Measurements from ENCODE around the gene SNX1.

Gene SNX1

DNA sequence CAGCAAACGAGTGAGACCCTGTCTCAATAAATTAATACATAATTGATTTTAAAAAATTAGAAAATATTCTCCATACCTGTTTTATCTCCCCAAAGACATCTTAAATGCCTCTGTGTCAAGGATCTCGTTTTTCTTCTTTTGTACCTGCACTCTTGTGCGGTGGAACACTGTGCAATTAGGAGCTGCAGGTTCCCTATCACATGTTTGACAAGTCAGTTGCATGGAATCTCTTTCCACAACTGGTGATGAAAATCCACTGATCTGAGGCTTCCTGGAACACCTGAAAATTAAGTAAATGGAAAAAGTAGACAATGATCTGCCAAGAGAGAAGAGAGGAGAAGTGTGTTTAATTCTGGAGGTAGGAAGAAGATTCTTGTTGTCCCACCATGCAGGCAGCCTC, 52.8 kb downstream of the SNX1 start:
- no peak for DNase-seq

DNA sequence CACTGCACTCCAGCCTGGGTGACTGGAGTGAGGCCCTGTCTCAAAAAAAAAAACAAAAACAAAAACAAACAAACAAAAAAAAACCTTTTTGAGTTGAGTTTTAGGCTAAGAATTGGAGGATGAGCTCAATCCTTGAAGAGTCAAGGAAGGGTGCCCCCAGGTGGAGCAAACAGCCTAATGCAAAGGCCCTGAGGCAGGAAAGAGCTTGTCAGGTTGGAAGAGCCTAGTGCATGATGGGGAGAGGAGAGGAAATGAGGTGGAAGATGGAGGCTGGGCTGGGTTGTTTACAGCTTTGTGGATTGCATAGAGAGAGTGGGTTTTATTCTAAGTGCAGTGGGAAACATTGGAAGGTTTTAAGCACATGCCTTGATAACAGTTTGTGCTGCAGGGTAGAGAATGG, 53.6 kb downstream of the SNX1 start:
- no peak for DNase-seq

DNA sequence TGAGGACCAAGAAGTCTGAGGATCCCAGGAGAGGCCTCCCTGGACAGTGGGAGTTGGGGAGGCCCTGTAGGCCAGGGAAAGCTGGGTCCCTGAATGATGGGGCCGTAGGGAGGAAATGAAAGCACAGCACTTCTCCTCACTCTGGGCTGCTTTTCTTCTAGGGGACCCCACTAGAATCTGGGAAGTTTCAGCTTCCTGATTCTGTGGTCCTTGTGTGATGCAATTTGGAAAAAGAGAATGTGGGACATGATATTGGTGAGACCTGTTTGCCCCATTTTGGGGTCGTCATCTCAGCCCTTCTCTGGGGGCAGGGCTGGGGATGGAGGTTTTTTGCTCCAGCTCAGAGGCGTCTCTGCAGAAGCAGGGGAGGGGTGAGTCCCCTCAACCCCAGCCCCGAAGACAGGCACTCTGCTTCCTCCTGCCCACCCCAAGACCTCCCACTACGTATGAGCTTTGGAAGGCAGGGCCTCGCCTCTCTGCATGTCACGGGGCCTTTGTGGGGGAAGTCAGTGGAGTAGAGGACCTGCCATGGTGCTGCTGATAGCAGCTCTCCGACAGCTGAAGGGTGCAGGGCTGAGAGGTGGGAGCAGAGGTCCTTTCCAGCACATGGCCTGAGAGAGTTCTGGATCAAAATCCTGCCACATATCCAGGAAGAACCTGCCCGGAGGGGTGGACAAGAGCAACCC, 54.3 kb downstream of the SNX1 start:
- DNase-seq: no peak

GRCh38 chr15:64151727-64152506, 56.1 kb downstream of the SNX1 start, which contains the start of gene SNX22:
Gene SNX22, plus strand, starts transcription at chr15:64151731. Its CDS starts 45 bp downstream, at chr15:64151776.
- no peak for DNase-seq

- no peak for DNase-seq
Observed at GRCh38 chr15:64152507-64153387, 57.0 kb downstream of the SNX1 start.

DNA sequence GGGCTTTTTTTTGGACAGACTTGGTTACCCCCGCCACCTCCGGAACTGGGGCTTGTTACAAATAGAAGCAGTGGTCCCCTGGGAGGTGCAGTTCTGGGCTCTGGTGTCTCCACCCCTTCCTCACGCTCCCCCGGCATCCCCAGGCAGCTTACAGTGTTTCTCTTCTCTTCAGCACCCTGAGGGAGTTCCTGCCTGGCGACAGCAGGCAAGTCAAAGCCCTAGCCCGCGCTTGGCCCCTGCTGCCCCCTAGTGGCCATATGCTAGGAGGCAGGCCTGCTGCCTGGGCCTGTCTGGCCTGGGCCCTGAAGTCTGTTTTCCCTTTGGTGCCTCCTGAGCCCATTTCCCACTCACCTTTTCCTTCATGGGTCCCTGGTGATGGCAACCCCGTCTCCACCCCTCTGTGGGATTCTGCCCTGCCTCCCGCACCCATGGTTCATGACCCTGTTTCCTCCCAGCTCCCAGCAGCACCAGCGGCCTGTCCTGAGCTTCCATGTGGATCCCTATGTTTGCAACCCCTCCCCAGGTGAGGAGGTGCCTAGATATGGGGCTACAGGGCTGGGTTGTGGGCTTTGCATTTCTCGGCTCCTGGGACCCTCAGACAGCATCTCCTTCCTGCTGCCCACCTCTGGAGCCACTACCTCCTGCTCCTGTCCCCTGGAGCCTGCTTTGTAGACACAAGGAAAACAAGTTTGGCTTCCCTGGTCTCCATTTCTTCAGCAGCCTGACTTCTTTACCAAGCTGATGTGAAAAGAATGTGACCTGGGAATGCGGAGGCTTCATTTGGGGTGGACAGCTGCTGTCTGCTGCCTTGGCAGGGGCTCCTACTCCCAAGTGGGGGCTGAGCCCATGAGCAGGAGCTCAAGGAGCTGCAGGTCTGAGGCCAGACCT, 57.9 kb downstream of the SNX1 start:
- DNase-seq: peak; percentile 94

DNA sequence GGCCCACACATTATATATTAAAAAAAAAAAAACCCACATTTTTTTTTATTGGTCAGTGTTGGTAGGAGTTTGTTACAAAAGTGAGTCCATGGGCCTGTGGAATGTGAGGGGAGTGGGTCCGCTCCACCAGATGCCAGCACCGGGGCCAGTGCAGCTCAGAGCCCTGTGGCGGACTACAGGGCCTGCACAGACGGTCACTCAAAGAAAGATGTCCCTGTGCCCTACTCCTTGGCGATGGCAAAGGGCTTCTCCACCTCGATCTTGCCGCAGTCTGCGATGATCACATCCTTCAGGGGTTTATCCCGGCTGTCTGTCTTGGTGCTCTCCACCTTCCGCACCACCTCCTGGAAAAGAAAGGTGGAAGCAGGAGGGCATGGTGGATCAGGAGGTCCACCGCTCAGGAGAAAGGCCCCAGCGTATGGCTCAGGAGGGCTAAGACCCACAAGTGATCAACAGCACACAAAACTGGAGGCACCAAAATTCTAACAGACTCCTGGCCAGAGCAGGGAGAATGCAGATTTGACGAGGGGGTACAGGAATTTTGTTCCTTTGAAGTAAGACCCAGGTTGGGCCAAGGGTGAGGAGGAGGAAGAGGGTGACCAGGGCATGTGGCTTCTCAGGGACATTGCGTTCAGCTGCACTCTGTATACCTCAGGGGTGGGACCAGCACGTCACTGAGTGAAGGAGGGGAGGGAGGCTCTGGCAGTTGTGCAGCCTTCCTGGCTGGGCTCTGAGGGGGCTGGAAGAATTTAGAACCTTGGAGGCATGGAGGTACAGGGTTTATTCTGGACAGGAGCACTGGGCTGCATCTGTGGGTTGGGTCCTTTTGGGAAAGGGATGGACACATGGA, 60.2 kb downstream of the SNX1 start:
- no peak for DNase-seq

DNA sequence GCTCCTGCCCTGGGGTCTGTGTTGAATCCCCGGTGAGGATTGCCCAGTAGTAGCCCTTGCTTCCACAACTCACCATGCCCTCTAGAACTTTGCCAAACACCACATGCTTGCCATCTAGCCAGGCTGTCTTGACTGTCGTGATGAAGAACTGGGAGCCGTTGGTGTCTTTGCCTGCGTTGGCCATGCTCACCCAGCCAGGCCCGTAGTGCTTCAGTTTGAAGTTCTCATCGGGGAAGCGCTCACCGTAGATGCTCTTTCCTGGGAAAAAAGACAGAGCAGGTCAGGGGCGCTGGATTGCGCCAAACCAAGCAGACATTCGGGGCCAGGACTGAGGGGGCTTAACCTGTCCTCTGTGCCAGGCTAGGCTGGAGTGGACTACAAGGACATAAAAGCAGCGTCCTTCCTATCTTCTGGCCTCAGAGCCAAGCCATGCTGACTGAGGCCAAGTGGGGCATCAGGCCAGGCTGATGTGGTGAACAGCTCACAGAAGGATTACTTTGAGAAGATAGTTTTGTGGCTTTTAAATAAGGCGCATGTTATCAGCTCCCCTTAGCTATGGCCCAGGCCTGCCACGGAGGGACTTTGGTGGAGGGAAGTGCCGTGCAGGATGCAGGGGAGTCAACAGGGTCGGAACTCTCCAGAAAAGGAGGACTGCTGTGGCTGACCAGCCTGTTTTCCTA, 61.0 kb downstream of the SNX1 start:
- DNase-seq: no peak

DNA sequence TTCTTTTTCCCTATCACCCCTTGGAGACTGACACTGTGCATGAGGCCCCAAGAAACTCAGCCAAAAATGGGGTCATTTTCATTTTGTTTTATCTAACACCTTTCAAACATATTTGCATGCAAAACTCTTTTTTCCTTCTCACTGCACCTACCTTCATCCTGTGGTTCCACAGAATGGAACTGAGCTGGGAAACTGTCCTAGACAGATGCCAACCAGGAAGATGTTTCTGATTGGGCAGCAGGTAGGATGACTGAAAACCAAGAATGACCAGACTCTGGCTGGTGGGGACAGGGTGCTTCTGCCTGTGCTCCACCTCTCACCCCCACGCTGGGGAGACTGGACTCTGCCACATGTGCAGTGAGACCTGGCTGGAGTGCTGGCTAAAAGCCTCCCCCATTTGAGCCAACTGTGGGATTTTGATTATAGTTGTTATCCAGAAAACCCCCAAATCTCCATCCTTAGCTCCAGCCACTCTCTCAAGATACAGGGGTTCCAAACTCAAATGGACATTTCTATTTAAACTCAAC, 61.9 kb downstream of the SNX1 start:
- DNase-seq: no peak

DNA sequence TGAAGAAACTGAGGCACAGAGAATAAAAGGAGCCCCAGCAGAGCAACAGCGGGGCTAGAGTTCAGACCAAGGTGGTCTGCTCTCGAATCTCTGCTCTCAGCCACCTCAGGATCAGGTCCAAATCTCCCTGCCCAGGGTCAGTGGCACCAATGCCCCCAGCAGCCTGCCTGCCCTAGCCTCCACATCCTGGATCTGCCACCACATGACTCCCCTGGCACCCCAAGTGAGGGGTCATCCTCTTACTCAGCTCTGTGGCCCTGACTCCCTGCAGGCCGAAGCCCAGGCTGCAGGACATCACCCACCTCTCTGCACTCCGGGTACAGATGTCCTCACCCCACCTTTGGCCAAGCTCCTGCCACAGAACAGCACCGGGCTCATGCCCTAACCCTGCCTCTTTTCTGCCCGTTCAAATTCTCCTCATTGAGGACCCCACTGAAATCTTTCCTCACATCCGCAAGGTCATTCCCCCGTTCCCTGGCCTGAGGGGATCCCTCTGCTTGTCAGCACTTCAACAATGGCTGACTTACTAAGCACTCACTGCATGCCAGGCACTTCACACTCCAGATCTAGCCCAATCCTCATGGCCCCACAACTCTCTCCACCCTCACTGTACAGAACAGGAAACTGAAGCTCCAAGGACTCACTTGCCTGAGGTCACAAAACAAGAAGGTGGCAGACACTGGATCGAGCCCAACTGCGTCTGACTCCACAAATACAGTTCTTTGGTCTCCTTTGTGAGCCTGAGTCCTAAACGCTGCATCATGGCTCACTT, 62.8 kb downstream of the SNX1 start:
- DNase-seq: no peak

- no peak for DNase-seq
Observed at GRCh38 chr15:64161688-64162477, 66.1 kb downstream of the SNX1 start.

GRCh38 chr15:64162478-64162868, 66.7 kb downstream of the SNX1 start:
- DNase-seq: no peak

DNA sequence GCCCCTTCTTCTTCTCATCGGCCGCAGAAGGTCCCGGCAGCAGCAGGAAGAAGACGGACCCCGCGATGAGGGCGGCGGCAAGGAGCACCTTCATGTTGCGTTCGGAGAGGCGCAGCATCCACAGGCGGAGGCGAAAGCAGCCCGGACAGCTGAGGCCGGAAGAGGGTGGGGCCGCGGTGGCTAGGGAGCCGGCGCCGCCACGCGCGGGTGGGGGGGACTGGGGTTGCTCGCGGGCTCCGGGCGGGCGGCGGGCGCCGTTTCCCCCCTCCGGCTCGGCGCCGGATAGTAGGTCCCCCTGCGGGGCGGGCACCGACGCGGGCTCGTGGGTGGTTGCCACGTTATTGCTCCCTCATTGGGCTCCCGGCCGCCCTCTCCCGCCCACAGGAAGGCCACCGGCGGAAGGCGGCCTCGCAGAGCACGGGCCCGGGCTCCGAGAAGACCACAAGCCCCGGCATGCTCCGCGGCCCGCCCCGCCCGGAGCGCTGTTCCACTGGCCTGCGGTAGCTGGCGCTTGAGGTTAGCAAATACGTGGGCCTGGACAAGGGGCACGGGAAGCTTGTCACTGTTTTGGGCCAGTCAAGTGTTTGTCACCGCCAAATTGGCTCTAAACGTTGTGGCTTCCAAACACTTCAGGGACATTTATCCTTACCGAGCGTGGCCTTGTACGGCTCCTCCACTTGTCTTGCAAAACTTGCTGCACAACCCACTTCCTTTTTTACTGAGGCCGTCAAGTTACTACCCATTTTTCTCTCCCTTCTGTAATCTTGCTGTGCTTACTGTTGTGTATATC, 67.3 kb downstream of the SNX1 start, which contains the start of gene PPIB:
PPIB (minus strand) TSS at position 154 of the 790 bp plus-strand sequence; CDS start at position 118, 36 bp downstream.
- DNase-seq: peak; percentile 99

DNA sequence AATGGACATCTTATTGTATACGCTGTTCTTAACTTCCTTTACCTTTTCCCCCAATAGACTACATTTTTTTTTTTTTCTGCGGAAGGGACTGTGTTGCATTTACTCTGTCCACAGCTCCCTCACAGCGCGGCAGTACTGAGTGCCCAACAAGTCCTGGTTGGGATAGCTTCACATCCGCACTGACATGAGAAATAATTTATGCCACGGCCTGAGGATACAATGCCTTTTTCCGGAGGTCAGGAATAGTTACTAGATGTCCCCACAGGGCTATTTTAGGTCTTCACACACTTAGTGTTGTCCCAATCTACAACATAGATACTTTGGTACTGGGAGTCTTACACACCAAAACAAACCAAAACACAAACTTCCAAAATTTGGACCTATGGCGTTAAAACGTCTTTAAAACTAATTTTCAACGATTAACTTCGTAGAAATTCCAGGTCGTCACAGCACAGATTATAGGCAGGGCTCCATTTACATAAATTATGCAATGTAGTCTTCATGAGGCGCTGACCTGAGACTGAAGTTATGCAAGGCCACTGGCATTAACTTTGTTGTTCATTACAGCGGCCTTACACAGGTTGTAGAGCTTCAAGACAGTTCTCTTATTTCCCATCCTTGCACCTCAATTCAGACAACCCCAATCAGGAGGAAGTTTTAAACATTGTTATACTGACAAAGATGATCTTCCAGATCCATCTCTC, 68.0 kb downstream of the SNX1 start:
- peak; percentile 69 for DNase-seq

DNA sequence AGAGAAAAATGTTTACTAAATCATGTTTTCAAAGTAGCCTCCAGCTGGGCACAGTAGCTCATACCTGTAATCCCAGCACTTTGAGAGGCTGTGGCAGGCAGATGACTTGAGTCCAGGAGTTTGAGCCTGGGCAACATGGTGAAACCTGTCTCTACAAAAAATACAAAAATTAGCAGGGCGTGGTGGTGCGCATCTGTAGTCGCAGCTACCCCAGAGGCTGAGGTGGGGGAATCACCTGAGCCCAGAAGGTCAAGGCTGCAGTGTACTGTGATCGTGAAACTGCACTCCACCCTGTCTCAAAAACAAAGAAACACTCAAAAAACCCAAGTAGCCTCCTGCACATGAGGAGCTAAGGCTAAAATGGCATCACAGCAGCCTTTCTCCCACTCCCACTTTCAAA, 68.7 kb downstream of the SNX1 start:
- DNase-seq: no peak

DNA sequence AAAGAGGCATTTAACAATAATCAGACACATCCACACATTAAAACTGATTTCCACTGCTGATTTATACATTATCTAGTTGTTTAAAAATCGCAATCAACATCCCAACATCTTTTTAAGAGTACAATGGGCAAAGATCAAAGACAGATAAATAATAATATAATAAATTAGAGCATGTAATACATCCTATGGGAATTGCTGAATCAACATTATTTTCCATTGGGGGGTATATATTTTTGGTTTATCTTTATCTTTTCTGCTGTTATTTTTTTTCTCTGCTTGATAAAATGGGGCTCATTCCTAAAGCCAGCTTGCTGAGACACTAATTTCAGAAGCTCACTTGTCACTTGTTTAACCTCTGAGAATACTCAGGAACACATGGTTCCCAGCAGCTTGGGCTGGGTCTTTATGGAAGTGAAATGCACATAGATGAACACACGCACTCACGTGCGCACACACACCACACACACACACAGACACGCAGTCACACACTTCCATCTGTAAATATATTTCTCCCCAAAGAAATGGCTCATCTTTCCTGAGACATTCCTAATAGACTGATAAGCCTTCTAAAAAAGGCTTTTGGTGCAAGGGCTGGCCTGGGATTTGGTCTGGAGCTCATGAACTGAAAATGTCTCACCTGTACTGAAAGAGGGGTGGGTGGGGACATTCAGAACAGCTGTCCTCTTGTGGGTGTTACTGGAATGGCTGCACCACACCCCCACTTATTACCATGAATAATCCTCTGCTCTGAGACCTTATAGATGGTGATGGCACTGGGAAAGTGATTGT, 70.5 kb downstream of the SNX1 start:
- DNase-seq: no peak
